ENCODE measurements around the gene IL1R2. TPM values are rescaled to one million over a fixed set of nuclear protein-coding genes. Genes with fewer than 3 reads are reported as not detected.

Gene IL1R2
- total and polyA plus RNA-seq, 2 experiments from 2014 or later: not detected

GRCh38 chr2:101985793-101986164, 6.0 kb upstream of the IL1R2 start:
- Histone ChIP-seq H3K4me1 (ENCODE audit: insufficient read depth) (no peaks in the 10 kb centered on the region), H3K27me3 (ENCODE audit: insufficient read depth) (no peaks in the 10 kb centered on the region), H2AFZ (no peak overlapping the region), H3K79me2 (replicated peaks; ENCODE audit: insufficient read depth) (no peaks in the 10 kb centered on the region), H3F3A (replicated peaks; ENCODE audit: low read depth) (no peaks in the 10 kb centered on the region), H3K4me3 (no peak overlapping the region), H3K36me3 (ENCODE audit: insufficient read depth) (no peaks in the 10 kb centered on the region), H3K27ac (ENCODE audit: low read depth) (no peak overlapping the region), H4K20me1 (replicated peaks; ENCODE audit: insufficient read depth) (no peaks in the 10 kb centered on the region), H3K4me2 (no peak overlapping the region), H3K9me2 (ENCODE audit: insufficient read depth) (0 out of 2 replicates have a peak, but pooled peaks cover 4% of the 10 kb centered on the region)
- Mint-ChIP-seq H3K27ac (no peak overlapping the region; the same call in 1 of the 2 replicates), H3K9me3 (no peaks in the 10 kb centered on the region), H3K4me3 (no peak overlapping the region), H3K27me3 (ENCODE audit: insufficient read depth, low read depth, poor library complexity) (peaks cover 8% of the 10 kb centered on the region), H3K36me3 (ENCODE audit: low read depth) (no peaks in the 10 kb centered on the region), H3K4me1 (peaks cover 19% of the 10 kb centered on the region)
- TF ChIP-seq NANOG (IDR thresholded peaks at IDR 0.05; ENCODE audit: borderline replicate concordance) (no peak), POLR2AphosphoS5 (IDR thresholded peaks at IDR 0.05; ENCODE audit: low read depth) (no peak), EZH2phosphoT487 (IDR thresholded peaks at IDR 0.05; ENCODE audit: unreplicated experiment) (no peak), EZH2 (IDR thresholded peaks at IDR 0.05; ENCODE audit: low read depth, unreplicated experiment) (no peak), CTCF (conservative IDR thresholded peaks at IDR 0.05; ENCODE audit: low read depth in 2 of 2) (no peak), JUNB (IDR thresholded peaks at IDR 0.05; ENCODE audit: unreplicated experiment) (no peak), STAT1 (IDR thresholded peaks at IDR 0.05; ENCODE audit: unreplicated experiment) (no peak), ZNF331 (CRISPR knock-in tag; IDR thresholded peaks at IDR 0.05; ENCODE audit: low read depth) (no peak), CREB1 (CRISPR knock-in tag; IDR thresholded peaks at IDR 0.05; ENCODE audit: low read depth) (no peak)
- TF ChIP-seq, protein P1, sequence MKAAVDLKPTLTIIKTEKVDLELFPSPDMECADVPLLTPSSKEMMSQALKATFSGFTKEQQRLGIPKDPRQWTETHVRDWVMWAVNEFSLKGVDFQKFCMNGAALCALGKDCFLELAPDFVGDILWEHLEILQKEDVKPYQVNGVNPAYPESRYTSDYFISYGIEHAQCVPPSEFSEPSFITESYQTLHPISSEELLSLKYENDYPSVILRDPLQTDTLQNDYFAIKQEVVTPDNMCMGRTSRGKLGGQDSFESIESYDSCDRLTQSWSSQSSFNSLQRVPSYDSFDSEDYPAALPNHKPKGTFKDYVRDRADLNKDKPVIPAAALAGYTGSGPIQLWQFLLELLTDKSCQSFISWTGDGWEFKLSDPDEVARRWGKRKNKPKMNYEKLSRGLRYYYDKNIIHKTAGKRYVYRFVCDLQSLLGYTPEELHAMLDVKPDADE (IDR thresholded peaks at IDR 0.05): no peak
- ATAC-seq (no peak), DNase-seq (ENCODE audit: low spot score) (no peak)

GRCh38 chr2:101986376-101986775, 5.4 kb upstream of the IL1R2 start:
- Histone ChIP-seq H3K4me2 (no peak overlapping the region), H3K9me2 (ENCODE audit: insufficient read depth) (0 out of 2 replicates have a peak, but pooled peaks cover 4% of the 10 kb centered on the region), H4K20me1 (replicated peaks; ENCODE audit: insufficient read depth) (no peaks in the 10 kb centered on the region), H3K27me3 (ENCODE audit: insufficient read depth) (no peaks in the 10 kb centered on the region), H3K79me2 (replicated peaks; ENCODE audit: insufficient read depth) (no peaks in the 10 kb centered on the region), H3K27ac (ENCODE audit: low read depth) (no peak overlapping the region), H2AFZ (no peak overlapping the region), H3K4me3 (no peak overlapping the region), H3F3A (replicated peaks; ENCODE audit: low read depth) (no peaks in the 10 kb centered on the region), H3K36me3 (ENCODE audit: insufficient read depth) (no peaks in the 10 kb centered on the region), H3K4me1 (ENCODE audit: insufficient read depth) (no peaks in the 10 kb centered on the region)
- Mint-ChIP-seq H3K9me3 (no peaks in the 10 kb centered on the region), H3K27me3 (ENCODE audit: insufficient read depth, low read depth, poor library complexity) (peaks cover 8% of the 10 kb centered on the region), H3K4me1 (peaks cover 19% of the 10 kb centered on the region), H3K4me3 (no peak overlapping the region), H3K27ac (no peak overlapping the region), H3K36me3 (ENCODE audit: low read depth) (no peaks in the 10 kb centered on the region)
- DNase-seq (ENCODE audit: low spot score) (no peak), ATAC-seq (no peak)
- TF ChIP-seq CTCF (conservative IDR thresholded peaks at IDR 0.05; ENCODE audit: low read depth in 2 of 2): no peak
- no peak for TF ChIP-seq REST (IDR thresholded peaks at IDR 0.05; ENCODE audit: unreplicated experiment)
- TF ChIP-seq EZH2 (IDR thresholded peaks at IDR 0.05; ENCODE audit: low read depth, unreplicated experiment): no peak
- no peak for TF ChIP-seq JUNB (IDR thresholded peaks at IDR 0.05; ENCODE audit: unreplicated experiment)
- TF ChIP-seq, protein P1 (IDR thresholded peaks at IDR 0.05): no peak
- TF ChIP-seq NANOG (IDR thresholded peaks at IDR 0.05; ENCODE audit: borderline replicate concordance): no peak
- no peak for TF ChIP-seq POLR2AphosphoS5 (IDR thresholded peaks at IDR 0.05; ENCODE audit: low read depth)
- no peak for TF ChIP-seq ZNF331 (CRISPR knock-in tag; IDR thresholded peaks at IDR 0.05; ENCODE audit: low read depth)
- TF ChIP-seq EZH2phosphoT487 (IDR thresholded peaks at IDR 0.05; ENCODE audit: unreplicated experiment): no peak

Measured in GM23338 (cell line).